ENCODE measurements around the gene SLC39A6. TPM values are rescaled to one million over a fixed set of nuclear protein-coding genes. Genes with fewer than 3 reads are reported as not detected.
"Not testable (repeated sequence)": the region's sequence is repeated elsewhere in the genome, so short reads cannot be mapped to it uniquely, and the experiment has no call there.

The SLC39A6 gene, protein sequence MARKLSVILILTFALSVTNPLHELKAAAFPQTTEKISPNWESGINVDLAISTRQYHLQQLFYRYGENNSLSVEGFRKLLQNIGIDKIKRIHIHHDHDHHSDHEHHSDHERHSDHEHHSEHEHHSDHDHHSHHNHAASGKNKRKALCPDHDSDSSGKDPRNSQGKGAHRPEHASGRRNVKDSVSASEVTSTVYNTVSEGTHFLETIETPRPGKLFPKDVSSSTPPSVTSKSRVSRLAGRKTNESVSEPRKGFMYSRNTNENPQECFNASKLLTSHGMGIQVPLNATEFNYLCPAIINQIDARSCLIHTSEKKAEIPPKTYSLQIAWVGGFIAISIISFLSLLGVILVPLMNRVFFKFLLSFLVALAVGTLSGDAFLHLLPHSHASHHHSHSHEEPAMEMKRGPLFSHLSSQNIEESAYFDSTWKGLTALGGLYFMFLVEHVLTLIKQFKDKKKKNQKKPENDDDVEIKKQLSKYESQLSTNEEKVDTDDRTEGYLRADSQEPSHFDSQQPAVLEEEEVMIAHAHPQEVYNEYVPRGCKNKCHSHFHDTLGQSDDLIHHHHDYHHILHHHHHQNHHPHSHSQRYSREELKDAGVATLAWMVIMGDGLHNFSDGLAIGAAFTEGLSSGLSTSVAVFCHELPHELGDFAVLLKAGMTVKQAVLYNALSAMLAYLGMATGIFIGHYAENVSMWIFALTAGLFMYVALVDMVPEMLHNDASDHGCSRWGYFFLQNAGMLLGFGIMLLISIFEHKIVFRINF
- 66.8 and 83.7 TPM in 2 replicates for total RNA-seq

GRCh38 chr18:36129300-36130038 is at the start of gene SLC39A6, which contains the start of gene ELP2:
Gene SLC39A6 (minus strand): TSS chr18:36129340. CDS start chr18:36127007, 2,333 bp downstream.
Gene ELP2 (plus strand): TSS chr18:36129899. CDS start chr18:36129934, 35 bp downstream.
- DNase-seq (ENCODE audit: low read depth) = no peak
- H3K4me3 ChIP-seq (ENCODE audit: low read depth, low read length) = peak within 1 kb of the TSS; percentile 73
- TF ChIP-seq, protein P1, sequence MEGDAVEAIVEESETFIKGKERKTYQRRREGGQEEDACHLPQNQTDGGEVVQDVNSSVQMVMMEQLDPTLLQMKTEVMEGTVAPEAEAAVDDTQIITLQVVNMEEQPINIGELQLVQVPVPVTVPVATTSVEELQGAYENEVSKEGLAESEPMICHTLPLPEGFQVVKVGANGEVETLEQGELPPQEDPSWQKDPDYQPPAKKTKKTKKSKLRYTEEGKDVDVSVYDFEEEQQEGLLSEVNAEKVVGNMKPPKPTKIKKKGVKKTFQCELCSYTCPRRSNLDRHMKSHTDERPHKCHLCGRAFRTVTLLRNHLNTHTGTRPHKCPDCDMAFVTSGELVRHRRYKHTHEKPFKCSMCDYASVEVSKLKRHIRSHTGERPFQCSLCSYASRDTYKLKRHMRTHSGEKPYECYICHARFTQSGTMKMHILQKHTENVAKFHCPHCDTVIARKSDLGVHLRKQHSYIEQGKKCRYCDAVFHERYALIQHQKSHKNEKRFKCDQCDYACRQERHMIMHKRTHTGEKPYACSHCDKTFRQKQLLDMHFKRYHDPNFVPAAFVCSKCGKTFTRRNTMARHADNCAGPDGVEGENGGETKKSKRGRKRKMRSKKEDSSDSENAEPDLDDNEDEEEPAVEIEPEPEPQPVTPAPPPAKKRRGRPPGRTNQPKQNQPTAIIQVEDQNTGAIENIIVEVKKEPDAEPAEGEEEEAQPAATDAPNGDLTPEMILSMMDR (conservative IDR thresholded peaks at IDR 0.05; ENCODE audit: low read depth, low read length) = no peak

DNA sequence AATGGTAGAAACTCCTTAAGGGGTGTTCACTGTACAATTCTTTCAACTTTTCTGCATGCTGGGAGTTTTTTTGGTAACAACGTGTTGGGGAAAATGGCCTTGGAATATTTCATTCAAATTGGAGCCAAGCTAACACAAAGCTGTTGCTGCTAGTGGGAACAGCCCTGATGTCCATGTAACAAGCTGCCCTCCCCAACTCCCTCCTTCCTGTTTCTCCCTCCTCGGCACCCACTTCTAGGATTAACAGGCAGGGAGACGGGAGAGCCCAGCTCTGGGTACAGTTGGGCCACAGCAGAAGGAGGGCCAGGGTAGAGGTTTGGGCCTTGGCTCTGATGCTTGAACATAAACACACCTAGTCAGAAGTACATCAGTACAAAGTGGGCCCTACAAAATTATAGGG is 48.8 kb upstream of the SLC39A6 start:
- DNase-seq (ENCODE audit: low read depth) = no peak
- TF ChIP-seq, protein P1 (conservative IDR thresholded peaks at IDR 0.05; ENCODE audit: low read depth, low read length) = no peak
- H3K4me3 ChIP-seq (ENCODE audit: low read depth, low read length) = no peak overlapping the region

GRCh38 chr18:36176711-36177110 is 47.6 kb upstream of the SLC39A6 start:
- no peak overlapping the region for H3K4me3 ChIP-seq (ENCODE audit: low read depth, low read length)
- TF ChIP-seq, protein P1 (conservative IDR thresholded peaks at IDR 0.05; ENCODE audit: low read depth, low read length) = no peak
- no peak for DNase-seq (ENCODE audit: low read depth)

GRCh38 chr18:36176177-36176584 is 47.0 kb upstream of the SLC39A6 start:
- DNase-seq (ENCODE audit: low read depth) = no peak
- TF ChIP-seq, protein P1 (conservative IDR thresholded peaks at IDR 0.05; ENCODE audit: low read depth, low read length) = no peak
- H3K4me3 ChIP-seq (ENCODE audit: low read depth, low read length) = no peak overlapping the region

DNA sequence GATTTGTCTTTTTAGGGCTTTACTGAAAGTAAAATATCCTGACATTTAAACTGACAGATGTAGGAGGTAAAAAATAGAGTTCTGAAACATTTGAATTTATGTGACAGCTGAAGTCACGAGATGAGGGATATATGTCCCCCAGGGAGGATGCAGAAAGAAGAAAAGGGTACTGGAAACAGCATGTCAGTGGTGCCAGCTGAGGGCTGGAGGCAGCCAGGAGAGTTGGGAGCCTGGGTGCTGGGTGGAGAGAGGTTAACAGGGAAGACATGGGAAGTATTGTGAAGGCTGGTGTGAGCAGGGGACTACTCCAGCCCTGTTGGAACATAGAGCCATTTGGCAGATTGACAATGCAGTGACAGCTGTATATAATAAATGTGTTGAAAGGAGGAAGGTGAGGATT is 46.3 kb upstream of the SLC39A6 start:
- H3K4me3 ChIP-seq (ENCODE audit: low read depth, low read length) = no peak overlapping the region
- TF ChIP-seq, protein P1 (conservative IDR thresholded peaks at IDR 0.05; ENCODE audit: low read depth, low read length) = no peak

DNA sequence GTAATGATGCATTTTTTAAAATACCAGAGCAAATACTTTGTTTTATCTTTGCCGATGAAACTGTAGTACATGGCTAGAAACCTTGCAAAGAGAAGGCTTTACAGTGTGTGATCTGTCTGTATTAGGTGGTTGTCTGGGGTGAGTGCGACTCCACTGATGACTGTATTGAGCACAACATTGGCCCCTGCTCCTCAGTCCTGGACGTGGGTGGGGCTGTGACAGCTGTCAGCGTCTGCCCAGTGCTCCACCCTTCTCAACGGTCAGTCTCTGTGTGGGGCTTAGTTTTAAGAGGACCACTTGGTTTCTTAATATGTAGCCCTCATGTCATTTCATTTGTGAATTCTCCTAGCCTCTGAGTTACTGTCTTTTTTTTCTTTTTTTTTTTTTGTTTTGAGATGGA is 40.8 kb upstream of the SLC39A6 start:
- TF ChIP-seq, protein P1 (conservative IDR thresholded peaks at IDR 0.05; ENCODE audit: low read depth, low read length) = no peak
- no peak for DNase-seq (ENCODE audit: low read depth)

More for the DNA sequence above, 46.3 kb upstream of the SLC39A6 start:
- DNase-seq (ENCODE audit: low read depth) = no peak

GRCh38 chr18:36168296-36168695 is 39.2 kb upstream of the SLC39A6 start:
- H3K4me3 ChIP-seq (ENCODE audit: low read depth, low read length); DNase-seq (ENCODE audit: low read depth): not testable (repeated sequence)

More for the DNA sequence above, 40.8 kb upstream of the SLC39A6 start:
- H3K4me3 ChIP-seq (ENCODE audit: low read depth, low read length) = no peak overlapping the region
